ENCODE measurements around the gene HUNK. TPM values are rescaled to one million over a fixed set of nuclear protein-coding genes. Genes with fewer than 3 reads are reported as not detected.

HUNK gene
- total RNA-seq, 1 donor from 2014 or later: 60.6 TPM

DNA sequence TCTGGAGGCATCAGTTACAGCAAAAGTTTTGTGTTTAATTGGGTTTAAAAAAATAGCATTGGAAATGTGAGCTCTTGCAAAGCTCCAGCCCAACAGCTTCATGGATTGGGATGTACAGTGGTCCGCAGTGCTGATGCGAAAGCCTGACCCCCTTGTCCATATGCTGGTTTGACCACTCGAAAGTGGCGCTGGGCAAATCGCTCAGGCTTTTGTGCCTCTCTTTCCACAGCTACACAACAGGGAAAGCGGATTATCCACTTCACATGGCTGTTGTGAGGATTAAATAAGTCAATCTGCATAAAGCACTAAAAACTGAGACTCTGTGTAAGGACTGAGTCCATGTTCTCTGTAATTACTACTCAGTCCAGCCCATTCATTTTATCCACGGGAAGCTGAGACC lies 57.2 kb downstream of the HUNK start:
- DNase-seq (ENCODE audit: low spot score in 2 of 2, unreplicated experiment in 2 of 2): no peak
- Mint-ChIP-seq H3K9me3 (peaks cover 5% of the 10 kb centered on the region), H3K4me1 (peaks cover 50% of the 10 kb centered on the region), H3K27ac (peak overlapping the region; percentile 76), H3K4me3 (no peak overlapping the region), H3K36me3 (peaks cover 18% of the 10 kb centered on the region), H3K27me3 (ENCODE audit: low read depth) (no peaks in the 10 kb centered on the region)
- no peak for TF ChIP-seq CTCF (IDR thresholded peaks at IDR 0.05; ENCODE audit: unreplicated experiment)

DNA sequence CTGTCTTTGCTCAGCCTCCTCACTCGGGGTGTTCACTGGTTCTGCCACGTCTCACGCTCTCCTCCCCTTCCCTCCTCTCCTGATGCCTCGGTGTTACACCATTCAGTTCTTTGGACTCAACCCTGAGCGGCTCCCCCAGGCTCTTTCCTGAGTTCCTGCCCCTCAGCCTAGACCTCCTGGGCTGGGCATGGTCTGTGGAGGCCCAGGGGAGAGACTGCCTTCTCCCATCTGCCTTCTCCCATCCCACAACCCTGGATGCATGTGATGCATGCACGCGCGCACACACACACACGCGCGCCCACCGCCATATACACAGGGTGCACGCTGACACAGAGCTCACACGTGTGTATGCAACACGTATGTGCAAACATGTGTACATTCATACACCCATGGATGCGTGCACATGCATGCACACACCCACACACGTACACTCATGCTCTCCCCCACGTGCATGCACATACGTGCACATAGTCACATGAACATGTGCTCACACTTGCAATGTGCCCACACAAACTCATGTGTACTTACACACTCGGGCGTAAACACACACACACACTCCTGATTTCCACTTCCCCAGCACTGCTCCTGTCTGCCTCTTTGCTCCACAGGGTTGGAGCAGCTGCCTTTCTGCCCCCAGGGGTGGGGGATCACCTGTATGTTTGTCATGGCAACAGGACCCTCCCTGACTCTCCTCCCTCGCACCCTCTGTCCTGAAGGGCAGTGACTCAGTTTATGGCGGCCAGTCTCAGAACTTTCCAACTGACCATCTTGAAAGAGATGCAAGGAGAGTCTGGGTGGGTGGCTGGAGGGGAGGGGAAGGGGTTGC lies 59.0 kb downstream of the HUNK start:
- TF ChIP-seq CTCF (IDR thresholded peaks at IDR 0.05; ENCODE audit: unreplicated experiment): no peak
- Mint-ChIP-seq H3K27me3 (ENCODE audit: low read depth) (no peaks in the 10 kb centered on the region), H3K36me3 (peaks cover 8% of the 10 kb centered on the region), H3K4me1 (peaks cover 63% of the 10 kb centered on the region), H3K4me3 (no peak overlapping the region), H3K27ac (peak overlapping the region; percentile 66), H3K9me3 (no peaks in the 10 kb centered on the region)
- DNase-seq (ENCODE audit: low spot score in 2 of 2, unreplicated experiment in 2 of 2): no peak

- H3K4me1 Mint-ChIP-seq: peaks cover 68% of the 10 kb centered on the region
- no peaks in the 10 kb centered on the region for H3K9me3 Mint-ChIP-seq
Observed at GRCh38 chr21:31932470-31932764, 59.6 kb downstream of the HUNK start.

DNA sequence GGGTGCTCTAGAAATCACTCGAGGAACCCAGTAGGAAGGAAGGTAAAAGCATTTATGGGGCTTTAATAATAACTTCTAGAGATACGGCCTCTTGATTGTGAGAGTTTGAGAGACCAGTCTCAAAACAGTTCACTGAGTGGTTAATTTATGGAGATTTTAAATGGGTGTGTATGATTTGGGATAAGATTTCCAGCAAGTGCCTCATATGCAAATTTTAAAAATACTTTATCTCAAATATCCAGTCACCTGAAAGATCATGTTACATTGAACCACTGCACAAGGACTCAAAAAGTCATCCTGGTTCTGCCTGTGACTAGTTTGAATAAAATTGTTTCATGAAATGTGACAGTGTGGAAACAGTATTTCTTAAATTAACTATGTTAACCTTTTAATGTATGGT lies 64.5 kb downstream of the HUNK start:
- no peak overlapping the region for H3K4me3 Mint-ChIP-seq
- TF ChIP-seq CTCF (IDR thresholded peaks at IDR 0.05; ENCODE audit: unreplicated experiment): no peak
- no peaks in the 10 kb centered on the region for H3K9me3 Mint-ChIP-seq
- H3K27ac Mint-ChIP-seq: peak overlapping the region; percentile 76
- H3K4me1 Mint-ChIP-seq: peaks cover 44% of the 10 kb centered on the region
- no peak for DNase-seq (ENCODE audit: low spot score in 2 of 2, unreplicated experiment in 2 of 2)
- H3K36me3 Mint-ChIP-seq: peaks cover 8% of the 10 kb centered on the region
- H3K27me3 Mint-ChIP-seq (ENCODE audit: low read depth): no peaks in the 10 kb centered on the region

More at GRCh38 chr21:31932470-31932764, 59.6 kb downstream of the HUNK start:
- Mint-ChIP-seq H3K27me3 (ENCODE audit: low read depth) (no peaks in the 10 kb centered on the region), H3K36me3 (peaks cover 8% of the 10 kb centered on the region), H3K27ac (peak overlapping the region; percentile 28), H3K4me3 (no peak overlapping the region)
- TF ChIP-seq CTCF (IDR thresholded peaks at IDR 0.05; ENCODE audit: unreplicated experiment): no peak
- DNase-seq (ENCODE audit: low spot score in 2 of 2, unreplicated experiment in 2 of 2): no peak

- H3K9me3 Mint-ChIP-seq: no peaks in the 10 kb centered on the region
- DNase-seq (ENCODE audit: low spot score in 2 of 2, unreplicated experiment in 2 of 2): no peak
- no peaks in the 10 kb centered on the region for H3K27me3 Mint-ChIP-seq (ENCODE audit: low read depth)
- H3K27ac Mint-ChIP-seq: peak overlapping the region; percentile 67
- H3K36me3 Mint-ChIP-seq: peaks cover 8% of the 10 kb centered on the region
- TF ChIP-seq CTCF (IDR thresholded peaks at IDR 0.05; ENCODE audit: unreplicated experiment): no peak
- no peak overlapping the region for H3K4me3 Mint-ChIP-seq
- peaks cover 51% of the 10 kb centered on the region for H3K4me1 Mint-ChIP-seq
Observed at GRCh38 chr21:31938330-31939301, 65.8 kb downstream of the HUNK start.
